GM23248 (cell line): ENCODE results near the gene RTN4.

Source experiments
- EZH2 ChIP-seq: fragments of 200-600 bp; sonication (generic); IDR thresholded peaks from 2 replicates; pipeline ENCODE4 v1.6.1; 2018; ENCODE audit warnings: antibody characterized with exemption, mild to moderate bottlenecking; ENCODE audit not compliant: insufficient read depth, poor library complexity, severe bottlenecking
- EZH2phosphoT487 ChIP-seq: fragments of 200-600 bp; sonication (generic); IDR thresholded peaks from 2 replicates; pipeline ENCODE4 v1.6.1; 2018; ENCODE audit warnings: antibody characterized with exemption, moderate library complexity, mild to moderate bottlenecking, low read depth; ENCODE audit not compliant: insufficient read depth

- TF ChIP-seq EZH2 (no peak), EZH2phosphoT487 (no peak)
Observed at GRCh38 chr2:55014962-55015939, 35.0 kb downstream of the RTN4 start.
